ENCODE data around the gene RASSF4. TPM values are rescaled to one million over a fixed set of nuclear protein-coding genes. Genes with fewer than 3 reads are reported as not detected.

Gene RASSF4
- total and polyA plus RNA-seq, 9 of the 15 experiments (the other 6 are each of a cell fraction or from before 2014, with no cell fraction given), result 0.01 to 0.62 (median 0.11) TPM; not detected in 3

- H3K9me3 ChIP-seq (replicated peaks; ENCODE audit: control insufficient read depth, insufficient read depth, low read depth, low read length), result no peaks in the 10 kb centered on the region
- no peak for DNase-seq (ENCODE audit: extremely low read depth in 1 of 4, low spot score in 3 of 4)
- POLR2A ChIA-PET, result interaction anchor here (1.1 to 1.2 kb wide), 2 partner anchors 9 to 15 kb away, joined by 3 to 4 read pairs; no protein-coding TSS in a partner anchor
- H3K36me3 ChIP-seq (ENCODE audit: control insufficient read depth, insufficient read depth, low read length), result no peaks in the 10 kb centered on the region
- no peaks in the 10 kb centered on the region for H3K4me1 ChIP-seq (replicated peaks in 1 of 2; ENCODE audit: control insufficient read depth in 2 of 2, insufficient read depth in 2 of 2, low read length in 2 of 2)
- H3K9ac ChIP-seq (ENCODE audit: insufficient read depth in 1 of 2, low read depth in 2 of 2, low read length in 2 of 2), result no peak overlapping the region
- TF ChIP-seq TCF3 (CRISPR knock-in tag; IDR thresholded peaks at IDR 0.05), result no peak
- TF ChIP-seq RBM39 (optimal IDR thresholded peaks at IDR 0.05; ENCODE audit: low read depth, low read length), result no peak
- TF ChIP-seq GATAD2A (IDR thresholded peaks at IDR 0.05), result no peak
- no peak for TF ChIP-seq ZNF449 (CRISPR knock-in tag; IDR thresholded peaks at IDR 0.05)
- no peak for TF ChIP-seq NR4A1 (CRISPR knock-in tag; IDR thresholded peaks at IDR 0.05)
- TF ChIP-seq NR4A1 (tag; IDR thresholded peaks at IDR 0.05), result no peak
- TF ChIP-seq ETS2 (tag; IDR thresholded peaks at IDR 0.05; ENCODE audit: borderline replicate concordance, poor library complexity, severe bottlenecking), result no peak
- TF ChIP-seq PHF20 (IDR thresholded peaks at IDR 0.05; ENCODE audit: partially characterized antibody), result no peak
- H3K4me2 ChIP-seq (ENCODE audit: insufficient read depth, low read length), result no peak overlapping the region
- no peak for ATAC-seq
- peaks cover 2% of the 10 kb centered on the region; the same call in 1 of the 2 replicates for H4K20me1 ChIP-seq (replicated peaks; ENCODE audit: control insufficient read depth, insufficient read depth, low read length)
- H3K79me2 ChIP-seq (ENCODE audit: control insufficient read depth, insufficient read depth, low read length), result no peaks in the 10 kb centered on the region
- no peak for FAIRE-seq
- no peak overlapping the region for H3K4me3 ChIP-seq
- intact Hi-C loops (cut with micrococcal nuclease) (no loop called here), in situ Hi-C loops (cut with MboI) (no loop called here)
- CTCF ChIA-PET (ENCODE audit: low intra/inter-chr PET ratio), result interaction anchor here (1.2 to 3.7 kb wide), 2 partner anchors 39 to 55 kb away, joined by 5 to 32 read pairs; no protein-coding TSS in a partner anchor
- 2% methylated on average over 6 of the region's 9 CpGs for WGBS (ENCODE audit: insufficient coverage, low coverage, missing lambda C conversion rate)
- H3K27me3 ChIP-seq (ENCODE audit: control insufficient read depth in 2 of 2, insufficient read depth in 2 of 2, low read length in 2 of 2), result peaks cover 9 to 39% of the 10 kb centered on the region in 2 experiments; a peak in 4 of 5 replicates
- H3K9me1 ChIP-seq (ENCODE audit: control insufficient read depth, insufficient read depth, low read length), result no peaks in the 10 kb centered on the region
- BruUV-seq (replicated peaks), result no TSS peak
- no peak overlapping the region for H3K27ac ChIP-seq (ENCODE audit: extremely low read depth, low read depth, low read length)
- H2AFZ ChIP-seq (ENCODE audit: low read depth, low read length), result no peak overlapping the region
Observed at GRCh38 chr10:44935201-44935965, 24.2 kb upstream of the RASSF4 start.
